HL-60 (cell line): Measurements from ENCODE around the gene PPP1R9A.

Experiments used
- CTCF ChIP-seq: IDR thresholded peaks from one replicate; pipeline ENCODE4 v1.5.1; 2011; ENCODE audit warnings: low read length, control low read depth, inconsistent platforms; ENCODE audit not compliant: insufficient read depth
- POLR2AphosphoS5 ChIP-seq: IDR thresholded peaks from 2 replicates; pipeline ENCODE4 v1.6.1; 2012; ENCODE audit warnings: low read depth

- TF ChIP-seq CTCF (no peak), POLR2AphosphoS5 (no peak)
Measured at GRCh38 chr7:94903971-94904370, 3.4 kb upstream of the PPP1R9A start.
